ENCODE results near the gene ZNF44. TPM values are rescaled to one million over a fixed set of nuclear protein-coding genes. Genes with fewer than 3 reads are reported as not detected.

Gene ZNF44
- total RNA-seq, 1 experiment from 2014 or later: 2.5 TPM

- BruUV-seq (replicated peaks): no TSS peak
- Histone ChIP-seq H3K36me3 (ENCODE audit: insufficient read depth, low read length, poor library complexity, severe bottlenecking) (no peaks in the 10 kb centered on the region), H3K9me3 (ENCODE audit: low read depth, low read length, poor library complexity, severe bottlenecking) (no peaks in the 10 kb centered on the region), H3K27me3 (replicated peaks; ENCODE audit: insufficient read depth, low read depth, low read length, poor library complexity) (no peaks in the 10 kb centered on the region), H3K27ac (ENCODE audit: low read depth, low read length, poor library complexity, severe bottlenecking) (peak overlapping the region; percentile 26), H3K4me1 (ENCODE audit: insufficient read depth, low read length, poor library complexity, severe bottlenecking) (no peaks in the 10 kb centered on the region), H3K4me3 (ENCODE audit: low read depth, low read length, poor library complexity, severe bottlenecking) (peak overlapping the region; percentile 80)
- intact Hi-C loops (cut with micrococcal nuclease; ENCODE audit: unreplicated experiment): no loop called here
- CTCF ChIA-PET: no interaction called here
- POLR2A ChIA-PET (ENCODE audit: low non-redundant PET): no interaction called here
- DNase-seq (ENCODE audit: low spot score): peak; percentile 10
- no peak for TF ChIP-seq CTCF (conservative IDR thresholded peaks at IDR 0.05; ENCODE audit: low read depth, low read length)
- no peak for TF ChIP-seq EZH2 (IDR thresholded peaks at IDR 0.05; ENCODE audit: borderline replicate concordance, low read depth, low read length, poor library complexity, severe bottlenecking)
These were observed 870 bp downstream of the ZNF44 start for GRCh38 chr19:12293777-12294248.

GRCh38 chr19:12289790-12290065 is 5.0 kb downstream of the ZNF44 start:
- H3K27me3 ChIP-seq (replicated peaks; ENCODE audit: insufficient read depth, low read depth, low read length, poor library complexity): no peaks in the 10 kb centered on the region
- H3K9me3 ChIP-seq (ENCODE audit: low read depth, low read length, poor library complexity, severe bottlenecking): no peaks in the 10 kb centered on the region
- H3K4me3 ChIP-seq (ENCODE audit: low read depth, low read length, poor library complexity, severe bottlenecking): no peak overlapping the region
- H3K4me1 ChIP-seq (ENCODE audit: insufficient read depth, low read length, poor library complexity, severe bottlenecking): no peaks in the 10 kb centered on the region
- ChIA-PET CTCF (no interaction called here), POLR2A (ENCODE audit: low non-redundant PET) (no interaction called here)
- intact Hi-C loops (cut with micrococcal nuclease; ENCODE audit: unreplicated experiment): no loop called here
- TF ChIP-seq CTCF (conservative IDR thresholded peaks at IDR 0.05; ENCODE audit: low read depth, low read length): no peak
- TF ChIP-seq EZH2 (IDR thresholded peaks at IDR 0.05; ENCODE audit: borderline replicate concordance, low read depth, low read length, poor library complexity, severe bottlenecking): no peak
- H3K36me3 ChIP-seq (ENCODE audit: insufficient read depth, low read length, poor library complexity, severe bottlenecking): no peaks in the 10 kb centered on the region
- DNase-seq (ENCODE audit: low spot score): no peak
- no TSS peak for BruUV-seq (replicated peaks)
- H3K27ac ChIP-seq (ENCODE audit: low read depth, low read length, poor library complexity, severe bottlenecking): no peak overlapping the region

GRCh38 chr19:12287958-12288500 is 6.7 kb downstream of the ZNF44 start:
- Histone ChIP-seq H3K27ac (ENCODE audit: low read depth, low read length, poor library complexity, severe bottlenecking) (no peak overlapping the region), H3K36me3 (ENCODE audit: insufficient read depth, low read length, poor library complexity, severe bottlenecking) (no peaks in the 10 kb centered on the region), H3K27me3 (replicated peaks; ENCODE audit: insufficient read depth, low read depth, low read length, poor library complexity) (no peaks in the 10 kb centered on the region), H3K4me3 (ENCODE audit: low read depth, low read length, poor library complexity, severe bottlenecking) (no peak overlapping the region), H3K4me1 (ENCODE audit: insufficient read depth, low read length, poor library complexity, severe bottlenecking) (no peaks in the 10 kb centered on the region), H3K9me3 (ENCODE audit: low read depth, low read length, poor library complexity, severe bottlenecking) (no peaks in the 10 kb centered on the region)
- no peak for DNase-seq (ENCODE audit: low spot score)
- intact Hi-C loops (cut with micrococcal nuclease; ENCODE audit: unreplicated experiment): no loop called here
- POLR2A ChIA-PET (ENCODE audit: low non-redundant PET): no interaction called here
- CTCF ChIA-PET: no interaction called here
- TF ChIP-seq EZH2 (IDR thresholded peaks at IDR 0.05; ENCODE audit: borderline replicate concordance, low read depth, low read length, poor library complexity, severe bottlenecking) (no peak), CTCF (conservative IDR thresholded peaks at IDR 0.05; ENCODE audit: low read depth, low read length) (no peak)
- BruUV-seq (replicated peaks): no TSS peak

Measured in A673 (cell line).